ENCODE measurements around the gene RPTN. TPM values are rescaled to one million over a fixed set of nuclear protein-coding genes. Genes with fewer than 3 reads are reported as not detected.

Gene RPTN
- total RNA-seq, 1 experiment from 2014 or later, result not detected

DNA sequence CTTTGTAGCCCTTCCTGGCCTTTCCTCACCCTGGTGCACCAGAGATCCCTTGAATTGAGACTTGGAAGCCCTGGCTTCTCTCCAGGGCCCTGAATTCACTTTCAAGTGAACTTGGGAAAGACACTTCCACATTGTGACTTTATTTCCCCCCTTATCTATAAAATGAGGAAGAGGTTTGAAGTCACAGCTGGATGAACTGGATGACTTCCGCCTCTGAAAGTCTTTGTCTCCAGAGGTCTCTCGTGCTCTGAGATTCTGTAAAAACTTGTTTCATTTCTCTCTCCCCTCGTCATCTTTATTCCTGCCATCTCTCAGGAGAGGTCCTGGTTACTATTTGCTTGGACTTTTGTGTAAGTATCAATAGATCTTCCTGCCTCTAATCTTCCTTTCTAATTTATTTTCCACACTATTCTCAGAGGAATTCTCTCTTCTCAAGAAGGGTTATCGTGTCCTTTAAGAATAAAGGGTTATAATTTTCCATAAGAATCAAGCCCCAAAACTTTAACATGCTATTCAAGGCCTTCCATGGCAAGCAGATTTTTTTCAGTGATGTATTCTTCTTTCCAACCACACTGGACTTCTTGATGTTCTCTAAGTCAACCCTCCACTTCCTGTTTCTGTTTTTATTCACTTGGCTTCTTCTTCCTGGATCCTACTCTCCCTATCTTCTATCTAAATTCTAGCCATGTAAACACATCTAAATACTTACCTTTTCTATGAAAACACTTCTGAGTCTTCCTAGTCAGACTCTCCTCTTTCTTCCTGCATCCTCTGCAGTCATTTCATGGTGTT lies 6.5 kb upstream of the RPTN start:
- no peaks in the 10 kb centered on the region for H3K79me2 ChIP-seq (ENCODE audit: insufficient read depth, low read length)
- H3K27me3 ChIP-seq (ENCODE audit: insufficient read depth, low read length), result no peaks in the 10 kb centered on the region
- H2BK5ac ChIP-seq (ENCODE audit: insufficient read length, low read length), result no peak overlapping the region
- Mint-ChIP-seq H3K9me3 (peaks cover 81 to 92% of the 10 kb centered on the region in 2 experiments), H3K27ac (no peak overlapping the region), H3K36me3 (ENCODE audit: insufficient read depth in 1 of 3, low read depth in 3 of 3) (peaks cover 0 to 31% (median 0%) of the 10 kb centered on the region in 3 experiments; a peak in 3 of 7 replicates), H3K4me1 (no peaks in the 10 kb centered on the region), H3K4me3 (no peak overlapping the region), H3K27me3 (ENCODE audit: low read depth) (no peaks in the 10 kb centered on the region; the same call in 1 of the 2 replicates)
- no peak overlapping the region for H3K23ac ChIP-seq (ENCODE audit: insufficient read length, low read depth, low read length)
- no peak overlapping the region for H2BK20ac ChIP-seq (ENCODE audit: low read depth, low read length, poor library complexity, severe bottlenecking)
- no peak overlapping the region for H3K18ac ChIP-seq (ENCODE audit: insufficient read length, low read depth, low read length)
- no peak overlapping the region for H3K27ac ChIP-seq (ENCODE audit: insufficient read length, low read depth, low read length)
- no peak overlapping the region for H4K5ac ChIP-seq (ENCODE audit: insufficient read length, low read depth, low read length)
- peaks cover 78% of the 10 kb centered on the region for H3K9me3 ChIP-seq (ENCODE audit: control insufficient read depth, low read depth, low read length)
- no peak overlapping the region for H2BK120ac ChIP-seq (ENCODE audit: low read depth, low read length, poor library complexity, severe bottlenecking)
- TF ChIP-seq, protein P1, sequence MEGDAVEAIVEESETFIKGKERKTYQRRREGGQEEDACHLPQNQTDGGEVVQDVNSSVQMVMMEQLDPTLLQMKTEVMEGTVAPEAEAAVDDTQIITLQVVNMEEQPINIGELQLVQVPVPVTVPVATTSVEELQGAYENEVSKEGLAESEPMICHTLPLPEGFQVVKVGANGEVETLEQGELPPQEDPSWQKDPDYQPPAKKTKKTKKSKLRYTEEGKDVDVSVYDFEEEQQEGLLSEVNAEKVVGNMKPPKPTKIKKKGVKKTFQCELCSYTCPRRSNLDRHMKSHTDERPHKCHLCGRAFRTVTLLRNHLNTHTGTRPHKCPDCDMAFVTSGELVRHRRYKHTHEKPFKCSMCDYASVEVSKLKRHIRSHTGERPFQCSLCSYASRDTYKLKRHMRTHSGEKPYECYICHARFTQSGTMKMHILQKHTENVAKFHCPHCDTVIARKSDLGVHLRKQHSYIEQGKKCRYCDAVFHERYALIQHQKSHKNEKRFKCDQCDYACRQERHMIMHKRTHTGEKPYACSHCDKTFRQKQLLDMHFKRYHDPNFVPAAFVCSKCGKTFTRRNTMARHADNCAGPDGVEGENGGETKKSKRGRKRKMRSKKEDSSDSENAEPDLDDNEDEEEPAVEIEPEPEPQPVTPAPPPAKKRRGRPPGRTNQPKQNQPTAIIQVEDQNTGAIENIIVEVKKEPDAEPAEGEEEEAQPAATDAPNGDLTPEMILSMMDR (conservative IDR thresholded peaks at IDR 0.05), result no peak
- H2AK5ac ChIP-seq (ENCODE audit: insufficient read length, low read length), result no peak overlapping the region
- H3K4ac ChIP-seq (ENCODE audit: low read depth, low read length), result no peak overlapping the region
- H4K91ac ChIP-seq (ENCODE audit: insufficient read length, low read depth, low read length), result no peak overlapping the region
- no peak for DNase-seq
- H2AFZ ChIP-seq (ENCODE audit: low read length), result no peak overlapping the region
- H3K79me1 ChIP-seq (ENCODE audit: insufficient read depth, low read depth, low read length, poor library complexity, severe bottlenecking), result no peaks in the 10 kb centered on the region
- H4K8ac ChIP-seq (replicated peaks; ENCODE audit: insufficient read length, low read depth, low read length), result no peak overlapping the region
- H3K56ac ChIP-seq (ENCODE audit: insufficient read length, low read depth, low read length), result no peak overlapping the region
- no CpG with 5 or more reads among the region's 4 CpGs for WGBS (ENCODE audit: extremely low coverage, insufficient read length, low lambda C conversion rate)
- H3T11ph ChIP-seq (ENCODE audit: low read length), result no peak overlapping the region
- no peaks in the 10 kb centered on the region for H3K23me2 ChIP-seq (ENCODE audit: insufficient read length, low read depth, low read length, poor library complexity, severe bottlenecking)
- no peaks in the 10 kb centered on the region for H4K20me1 ChIP-seq (ENCODE audit: control insufficient read depth, insufficient read depth, insufficient read length)
- H2BK15ac ChIP-seq (ENCODE audit: low read depth, low read length), result no peak overlapping the region
- H3K4me1 ChIP-seq (ENCODE audit: insufficient read depth, low read length), result no peaks in the 10 kb centered on the region
- H3K9ac ChIP-seq (ENCODE audit: extremely low read depth, insufficient read length, low read length), result no peak overlapping the region
- no peak overlapping the region for H3K4me2 ChIP-seq (ENCODE audit: insufficient read depth, insufficient read length, low read length)
- no peak overlapping the region for H3K14ac ChIP-seq (ENCODE audit: insufficient read depth, low read length)
- H2BK12ac ChIP-seq (ENCODE audit: insufficient read length, low read depth, low read length), result no peak overlapping the region

All from H9 (cell line).